ENCODE results near the gene B3GNT3. TPM values are rescaled to one million over a fixed set of nuclear protein-coding genes. Genes with fewer than 3 reads are reported as not detected.
A peak's percentile ranks its signal among the peaks of the same experiment; 100 is the strongest.
"Not testable (repeated sequence)": the region's sequence is repeated elsewhere in the genome, so short reads cannot be mapped to it uniquely, and the experiment has no call there.

Gene B3GNT3
- total RNA-seq, 2 donors from 2014 or later, result 108 to 132 TPM

DNA sequence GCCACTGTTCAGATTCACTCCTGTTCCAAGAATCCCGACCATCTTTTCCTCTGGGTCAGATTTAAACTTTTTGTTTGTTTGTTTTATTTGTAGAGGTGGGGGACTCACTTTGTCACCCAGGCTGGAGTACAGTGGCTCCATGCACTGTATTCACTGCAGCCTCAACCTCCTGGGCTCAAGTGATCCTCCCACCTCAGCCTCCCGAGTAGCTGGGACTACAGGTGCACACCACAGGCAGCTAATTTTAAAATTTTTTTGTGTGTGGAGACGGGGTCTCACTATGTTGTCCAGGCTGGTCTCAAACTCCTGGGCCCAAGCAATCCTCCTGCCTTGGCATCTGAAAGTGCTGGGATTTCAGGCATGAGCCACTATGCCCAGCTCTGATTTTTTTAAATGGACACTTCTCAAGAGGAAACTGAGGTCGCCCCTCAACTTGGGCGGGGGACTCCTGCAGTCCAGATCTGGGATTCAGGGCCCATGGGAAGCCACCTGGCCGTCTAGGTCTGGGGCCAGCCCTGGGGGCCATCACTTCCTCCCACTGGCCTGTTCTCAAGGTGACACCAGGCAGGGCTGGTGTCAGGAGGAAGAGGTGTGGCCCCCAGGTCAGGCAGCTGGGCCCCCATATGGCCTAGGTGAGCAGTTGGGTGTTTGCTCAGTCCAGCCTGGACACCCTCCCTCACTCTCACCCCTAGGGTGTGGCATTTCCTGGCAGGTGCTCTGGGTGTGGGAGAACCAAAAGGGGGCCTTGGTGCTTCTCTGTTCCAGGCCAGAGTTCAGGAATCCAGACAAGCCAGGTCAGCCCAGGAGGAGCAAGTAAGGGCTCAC, 1.3 kb downstream of the B3GNT3 start:
- peak overlapping the region; percentile 61 for H3K4me3 ChIP-seq
- intact Hi-C loops (cut with DNase I), result no loop called here
- DNase-seq, result peak; percentile 92
- no peaks in the 10 kb centered on the region for H3K9me3 ChIP-seq
- TF ChIP-seq, protein P1, sequence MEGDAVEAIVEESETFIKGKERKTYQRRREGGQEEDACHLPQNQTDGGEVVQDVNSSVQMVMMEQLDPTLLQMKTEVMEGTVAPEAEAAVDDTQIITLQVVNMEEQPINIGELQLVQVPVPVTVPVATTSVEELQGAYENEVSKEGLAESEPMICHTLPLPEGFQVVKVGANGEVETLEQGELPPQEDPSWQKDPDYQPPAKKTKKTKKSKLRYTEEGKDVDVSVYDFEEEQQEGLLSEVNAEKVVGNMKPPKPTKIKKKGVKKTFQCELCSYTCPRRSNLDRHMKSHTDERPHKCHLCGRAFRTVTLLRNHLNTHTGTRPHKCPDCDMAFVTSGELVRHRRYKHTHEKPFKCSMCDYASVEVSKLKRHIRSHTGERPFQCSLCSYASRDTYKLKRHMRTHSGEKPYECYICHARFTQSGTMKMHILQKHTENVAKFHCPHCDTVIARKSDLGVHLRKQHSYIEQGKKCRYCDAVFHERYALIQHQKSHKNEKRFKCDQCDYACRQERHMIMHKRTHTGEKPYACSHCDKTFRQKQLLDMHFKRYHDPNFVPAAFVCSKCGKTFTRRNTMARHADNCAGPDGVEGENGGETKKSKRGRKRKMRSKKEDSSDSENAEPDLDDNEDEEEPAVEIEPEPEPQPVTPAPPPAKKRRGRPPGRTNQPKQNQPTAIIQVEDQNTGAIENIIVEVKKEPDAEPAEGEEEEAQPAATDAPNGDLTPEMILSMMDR (IDR thresholded peaks at IDR 0.05), result no peak
- H3K4me1 ChIP-seq, result peaks cover 8% of the 10 kb centered on the region
- peaks cover 3% of the 10 kb centered on the region for H3K27me3 ChIP-seq
- H3K36me3 ChIP-seq, result no peaks in the 10 kb centered on the region
- H3K9ac ChIP-seq (ENCODE audit: low read depth in 2 of 2, low read length in 2 of 2), result peak overlapping the region; percentile 96 to 99
- peak overlapping the region; percentile 95 for H3K27ac ChIP-seq

DNA sequence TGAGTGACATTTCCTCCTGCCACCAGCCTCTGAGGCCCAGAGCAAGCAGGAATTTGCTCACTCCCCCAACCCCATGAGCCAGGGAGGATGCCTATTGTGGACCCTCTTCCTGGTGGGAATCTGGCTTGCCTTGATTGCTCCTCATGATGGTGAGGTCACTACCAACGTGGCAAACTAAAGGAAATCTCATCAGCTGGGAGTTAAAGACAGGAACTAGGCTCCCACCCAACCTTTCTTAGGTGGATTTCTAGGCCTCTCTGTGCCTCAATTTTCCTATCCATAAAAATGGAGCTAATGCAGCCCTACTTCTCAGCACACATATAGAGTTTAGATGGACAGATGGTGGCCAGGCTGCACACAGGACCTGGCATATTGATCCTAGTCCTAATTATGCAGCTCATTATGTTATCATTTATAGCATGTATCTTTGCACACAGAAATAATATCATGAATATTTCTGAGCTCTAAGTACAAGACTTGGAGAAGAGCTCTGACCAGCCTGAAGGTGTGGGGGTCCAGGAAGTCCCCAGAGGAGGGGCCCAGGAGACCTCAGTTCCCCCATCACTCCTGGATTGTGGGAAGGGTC, 2.0 kb downstream of the B3GNT3 start:
- no peaks in the 10 kb centered on the region for H3K36me3 ChIP-seq
- H3K27me3 ChIP-seq, result peaks cover 3% of the 10 kb centered on the region
- TF ChIP-seq, protein P1 (IDR thresholded peaks at IDR 0.05), result no peak
- DNase-seq, result no peak
- H3K9me3 ChIP-seq, result no peaks in the 10 kb centered on the region
- peak overlapping the region; percentile 8 for H3K4me3 ChIP-seq
- peaks cover 5% of the 10 kb centered on the region for H3K4me1 ChIP-seq
- H3K9ac ChIP-seq (ENCODE audit: low read depth in 2 of 2, low read length in 2 of 2), result peak overlapping the region; percentile 19 to 99
- intact Hi-C loops (cut with DNase I), result no loop called here
- H3K27ac ChIP-seq, result peak overlapping the region; percentile 95

DNA sequence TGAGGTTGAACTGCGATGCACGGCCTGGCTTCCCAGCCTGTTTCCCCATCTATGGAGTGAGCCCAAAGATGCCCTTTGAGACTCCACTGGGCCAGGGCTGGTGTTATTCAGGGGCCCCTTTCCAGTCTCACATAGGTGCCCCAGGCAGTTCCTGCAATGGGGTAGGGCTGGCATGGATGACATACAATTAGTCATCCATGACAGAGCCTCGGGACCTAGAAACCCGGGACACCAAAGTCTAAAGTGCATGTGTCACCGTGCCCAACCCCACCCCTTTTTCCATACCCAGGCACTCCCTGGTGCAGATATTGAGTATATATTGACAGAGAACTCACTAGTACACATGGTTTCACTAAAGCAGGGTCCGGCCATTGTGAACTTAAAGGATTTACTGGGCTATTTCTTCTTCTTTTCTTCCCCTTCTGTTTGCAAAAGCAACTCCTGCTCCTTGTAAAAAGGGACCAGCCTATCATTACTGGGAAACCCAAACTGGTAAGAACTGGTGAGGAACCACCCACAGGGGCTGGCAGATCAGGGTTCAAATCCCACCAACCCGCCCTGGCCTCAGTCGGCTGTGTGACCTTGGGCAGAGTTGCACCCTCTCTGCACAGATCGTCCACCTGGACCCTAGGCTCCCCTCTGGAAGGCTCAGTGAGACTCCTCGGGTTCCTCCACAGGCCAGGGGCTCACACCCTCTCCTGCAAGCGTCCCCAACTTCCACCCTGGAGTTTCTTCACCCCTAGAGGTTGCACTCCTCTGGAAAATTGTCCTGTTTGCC, 2.7 kb downstream of the B3GNT3 start:
- Histone ChIP-seq H3K9me3 (no peaks in the 10 kb centered on the region), H3K9ac (ENCODE audit: low read depth in 2 of 2, low read length in 2 of 2) (peak overlapping the region; percentile 73 to 99), H3K36me3 (no peaks in the 10 kb centered on the region), H3K27ac (peak overlapping the region; percentile 95), H3K4me3 (peak overlapping the region; percentile 10), H3K4me1 (peaks cover 5% of the 10 kb centered on the region), H3K27me3 (peaks cover 3% of the 10 kb centered on the region)
- intact Hi-C loops (cut with DNase I), result no loop called here
- peak; percentile 92 for DNase-seq
- TF ChIP-seq, protein P1 (IDR thresholded peaks at IDR 0.05), result no peak

DNA sequence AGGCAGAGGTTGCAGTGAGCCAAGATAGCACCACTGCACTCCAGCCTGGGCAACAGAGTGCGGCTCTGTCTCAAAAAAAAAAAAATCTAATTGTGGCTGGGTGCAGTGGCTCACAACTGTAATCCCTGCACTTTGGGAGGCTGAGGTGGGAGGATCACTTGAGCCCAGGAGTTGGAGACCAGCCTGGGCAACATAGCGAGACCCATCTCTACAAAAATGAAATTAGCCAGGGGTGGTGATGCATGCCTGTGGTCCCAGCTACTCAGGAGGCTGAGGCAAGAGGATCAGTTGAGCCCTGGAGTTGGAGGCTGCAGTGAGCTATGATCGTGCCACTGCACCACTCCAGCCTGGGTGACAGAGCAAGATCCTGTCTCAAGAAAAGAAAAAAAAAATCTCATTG, 3.7 kb downstream of the B3GNT3 start:
- H3K27me3 ChIP-seq; intact Hi-C loops (cut with DNase I); H3K4me1 ChIP-seq; H3K9ac ChIP-seq (ENCODE audit: low read depth in 2 of 2, low read length in 2 of 2); H3K4me3 ChIP-seq; H3K36me3 ChIP-seq; H3K9me3 ChIP-seq; DNase-seq: not testable (repeated sequence)
- peak overlapping the region; percentile 95 for H3K27ac ChIP-seq

DNA sequence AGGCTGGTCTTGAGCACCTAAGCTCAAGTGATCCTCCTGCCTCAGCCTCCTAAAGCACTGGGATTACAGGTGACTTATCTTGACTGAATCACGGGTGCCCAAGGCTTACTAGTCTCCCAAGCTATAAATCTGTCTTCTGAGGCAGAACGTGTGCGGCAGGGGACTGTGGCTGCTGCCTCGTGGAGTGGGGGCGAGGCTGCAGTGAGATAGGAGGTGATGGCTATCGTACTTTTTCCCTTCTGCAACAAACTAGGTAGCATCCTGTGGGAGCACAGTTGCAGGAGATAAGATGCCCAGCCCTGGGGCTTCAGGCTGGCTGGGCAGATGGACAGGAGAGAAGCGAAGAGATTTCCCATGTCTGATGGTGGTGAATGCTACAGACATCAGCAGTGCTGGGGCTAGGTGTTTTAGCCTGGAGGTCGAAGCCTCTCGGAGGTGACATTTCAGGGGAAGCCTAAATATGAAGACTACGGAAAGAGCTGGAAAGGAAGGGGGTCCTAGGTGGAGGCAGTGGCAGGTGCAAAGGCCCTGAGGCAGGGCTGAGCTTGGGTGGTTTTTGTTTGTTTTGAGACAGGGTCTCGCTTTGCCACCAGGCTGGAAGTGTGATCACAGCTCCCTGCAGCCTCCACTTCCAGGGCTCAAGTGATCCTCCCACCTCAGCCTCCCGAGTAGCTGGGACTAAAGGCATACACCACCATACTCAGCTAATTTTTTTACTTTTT, 7.4 kb downstream of the B3GNT3 start:
- Histone ChIP-seq H3K36me3 (no peaks in the 10 kb centered on the region), H3K4me1 (no peaks in the 10 kb centered on the region), H3K4me3 (no peak overlapping the region), H3K9me3 (no peaks in the 10 kb centered on the region), H3K9ac (ENCODE audit: low read depth in 2 of 2, low read length in 2 of 2) (no peak overlapping the region), H3K27ac (no peak overlapping the region), H3K27me3 (no peaks in the 10 kb centered on the region)
- intact Hi-C loops (cut with DNase I), result no loop called here
- TF ChIP-seq, protein P1 (IDR thresholded peaks at IDR 0.05), result no peak
- no peak for DNase-seq
